ENCODE data around the gene NAB1. TPM values are rescaled to one million over a fixed set of nuclear protein-coding genes. Genes with fewer than 3 reads are reported as not detected.
"Not testable (repeated sequence)": the region's sequence is repeated elsewhere in the genome, so short reads cannot be mapped to it uniquely, and the experiment has no call there.

NAB1 gene
- total RNA-seq, 1 donor from 2014 or later, result 12.2 TPM

DNA sequence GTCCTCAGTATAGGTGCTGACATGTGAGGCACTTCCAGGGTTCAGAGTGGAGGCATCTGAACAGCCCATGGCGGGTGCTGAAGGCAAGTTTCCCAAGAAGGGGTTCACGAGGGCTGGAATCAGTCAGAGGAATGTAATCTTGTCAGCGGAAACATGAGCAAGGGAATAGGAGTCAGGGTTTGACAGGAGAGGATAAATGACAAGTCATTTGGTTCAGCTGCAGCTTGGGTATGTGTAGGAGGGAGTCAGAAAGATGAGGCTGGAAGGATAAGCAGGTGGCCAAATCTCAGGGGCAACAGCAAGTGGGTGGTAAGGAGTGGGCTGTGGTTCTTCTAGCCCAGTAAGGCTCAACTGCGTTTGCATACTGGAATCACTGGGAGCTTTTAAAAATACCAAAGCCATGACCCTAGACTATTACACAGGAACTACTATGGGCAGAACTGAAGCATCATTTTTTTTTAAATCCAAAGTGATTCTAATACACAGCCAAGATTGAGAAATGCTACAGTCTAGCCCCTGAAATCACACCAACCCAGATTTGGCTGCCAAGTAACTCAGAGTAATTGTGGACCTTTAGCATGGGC, 41.8 kb upstream of the NAB1 start:
- DNase-seq, result no peak
- Mint-ChIP-seq H3K27me3 (ENCODE audit: unreplicated experiment) (no peaks in the 10 kb centered on the region), H3K27ac (ENCODE audit: unreplicated experiment) (no peak overlapping the region), H3K9me3 (ENCODE audit: unreplicated experiment) (peaks cover 1% of the 10 kb centered on the region), H3K4me3 (ENCODE audit: unreplicated experiment) (no peak overlapping the region), H3K36me3 (ENCODE audit: unreplicated experiment) (peaks cover 5% of the 10 kb centered on the region), H3K4me1 (ENCODE audit: low read depth, unreplicated experiment) (no peaks in the 10 kb centered on the region)
- TF ChIP-seq, protein P1, sequence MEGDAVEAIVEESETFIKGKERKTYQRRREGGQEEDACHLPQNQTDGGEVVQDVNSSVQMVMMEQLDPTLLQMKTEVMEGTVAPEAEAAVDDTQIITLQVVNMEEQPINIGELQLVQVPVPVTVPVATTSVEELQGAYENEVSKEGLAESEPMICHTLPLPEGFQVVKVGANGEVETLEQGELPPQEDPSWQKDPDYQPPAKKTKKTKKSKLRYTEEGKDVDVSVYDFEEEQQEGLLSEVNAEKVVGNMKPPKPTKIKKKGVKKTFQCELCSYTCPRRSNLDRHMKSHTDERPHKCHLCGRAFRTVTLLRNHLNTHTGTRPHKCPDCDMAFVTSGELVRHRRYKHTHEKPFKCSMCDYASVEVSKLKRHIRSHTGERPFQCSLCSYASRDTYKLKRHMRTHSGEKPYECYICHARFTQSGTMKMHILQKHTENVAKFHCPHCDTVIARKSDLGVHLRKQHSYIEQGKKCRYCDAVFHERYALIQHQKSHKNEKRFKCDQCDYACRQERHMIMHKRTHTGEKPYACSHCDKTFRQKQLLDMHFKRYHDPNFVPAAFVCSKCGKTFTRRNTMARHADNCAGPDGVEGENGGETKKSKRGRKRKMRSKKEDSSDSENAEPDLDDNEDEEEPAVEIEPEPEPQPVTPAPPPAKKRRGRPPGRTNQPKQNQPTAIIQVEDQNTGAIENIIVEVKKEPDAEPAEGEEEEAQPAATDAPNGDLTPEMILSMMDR (IDR thresholded peaks at IDR 0.05; ENCODE audit: partially characterized antibody, unreplicated experiment), result no peak

DNA sequence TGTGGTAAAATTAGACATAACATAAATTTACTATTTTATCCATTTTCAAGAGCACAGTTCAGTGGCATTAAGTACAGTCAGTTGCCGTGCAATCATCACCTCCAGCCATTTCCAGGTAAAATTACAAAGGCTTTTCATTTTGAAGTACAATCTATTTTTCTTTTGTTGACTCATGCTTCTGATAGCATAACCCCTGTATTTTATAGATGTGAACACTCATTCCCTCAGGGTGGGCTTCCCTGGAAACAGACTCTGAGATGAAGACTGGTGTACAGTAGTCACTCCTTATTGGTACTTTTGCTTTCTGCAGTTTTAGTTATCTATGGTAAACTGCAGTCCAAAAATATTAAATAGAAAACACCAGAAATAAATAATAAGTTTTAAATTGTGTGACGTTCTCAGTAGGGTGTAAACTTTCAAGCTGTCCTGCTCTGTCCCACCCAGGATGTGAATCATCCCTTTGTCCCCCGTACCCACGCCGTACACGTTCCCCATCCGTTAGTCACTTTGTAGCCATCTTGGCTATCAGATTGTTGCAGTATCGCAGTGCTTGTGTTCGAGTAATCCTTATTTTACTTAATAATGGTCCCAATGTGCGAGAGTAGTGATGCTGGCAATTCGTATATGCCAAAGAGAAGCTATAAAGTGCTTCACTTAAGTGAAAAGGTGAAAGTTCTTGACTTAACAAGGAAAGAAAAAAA, 41.1 kb upstream of the NAB1 start:
- Mint-ChIP-seq H3K27ac (ENCODE audit: unreplicated experiment) (no peak overlapping the region), H3K36me3 (ENCODE audit: unreplicated experiment) (peaks cover 5% of the 10 kb centered on the region), H3K27me3 (ENCODE audit: unreplicated experiment) (no peaks in the 10 kb centered on the region), H3K9me3 (ENCODE audit: unreplicated experiment) (peaks cover 1% of the 10 kb centered on the region), H3K4me3 (ENCODE audit: unreplicated experiment) (no peak overlapping the region), H3K4me1 (ENCODE audit: low read depth, unreplicated experiment) (no peaks in the 10 kb centered on the region)
- DNase-seq, result no peak
- TF ChIP-seq, protein P1 (IDR thresholded peaks at IDR 0.05; ENCODE audit: partially characterized antibody, unreplicated experiment), result no peak

DNA sequence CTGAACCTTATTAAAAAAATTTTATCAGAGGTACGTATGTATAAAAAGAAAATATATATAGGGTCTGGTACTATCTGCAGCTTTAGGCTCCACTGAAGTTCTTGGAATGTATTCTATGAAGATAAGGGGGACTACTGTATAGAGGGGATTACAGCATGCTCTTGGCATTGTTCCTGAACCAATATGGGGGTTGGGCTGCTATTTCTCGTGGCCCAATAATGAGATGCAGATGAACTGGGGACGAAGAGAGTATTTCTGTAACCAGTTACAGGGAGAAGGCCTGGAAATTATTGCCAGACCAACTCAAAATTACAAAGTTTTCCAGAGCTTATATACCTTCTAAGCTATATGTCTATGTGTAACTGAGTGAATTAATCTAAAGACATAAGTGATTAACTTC, 40.0 kb upstream of the NAB1 start:
- not testable (repeated sequence) for H3K4me3 Mint-ChIP-seq (ENCODE audit: unreplicated experiment); H3K9me3 Mint-ChIP-seq (ENCODE audit: unreplicated experiment); H3K27ac Mint-ChIP-seq (ENCODE audit: unreplicated experiment); H3K4me1 Mint-ChIP-seq (ENCODE audit: low read depth, unreplicated experiment); H3K27me3 Mint-ChIP-seq (ENCODE audit: unreplicated experiment); DNase-seq; H3K36me3 Mint-ChIP-seq (ENCODE audit: unreplicated experiment)

DNA sequence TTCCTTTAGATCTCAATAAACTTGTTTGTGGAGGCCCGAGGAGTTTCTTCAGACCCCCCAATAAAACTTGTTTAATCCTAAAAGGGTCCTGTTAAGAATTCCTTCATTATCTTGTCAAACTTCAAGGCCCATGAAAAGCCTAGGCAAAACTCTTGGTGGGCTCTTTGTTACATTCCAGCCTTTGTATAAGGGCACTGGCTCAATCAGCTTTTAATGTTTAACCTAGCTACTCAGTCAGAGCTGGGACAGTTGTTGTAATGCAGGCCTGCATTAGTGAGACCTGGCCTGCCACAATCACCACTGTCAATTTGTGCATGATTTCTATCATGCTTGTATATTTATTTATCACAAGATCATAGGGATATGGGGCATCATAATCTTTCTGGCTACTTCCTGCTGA, 39.5 kb upstream of the NAB1 start:
- DNase-seq; H3K36me3 Mint-ChIP-seq (ENCODE audit: unreplicated experiment); H3K4me3 Mint-ChIP-seq (ENCODE audit: unreplicated experiment); H3K27me3 Mint-ChIP-seq (ENCODE audit: unreplicated experiment); H3K4me1 Mint-ChIP-seq (ENCODE audit: low read depth, unreplicated experiment); H3K27ac Mint-ChIP-seq (ENCODE audit: unreplicated experiment); H3K9me3 Mint-ChIP-seq (ENCODE audit: unreplicated experiment): not testable (repeated sequence)

DNA sequence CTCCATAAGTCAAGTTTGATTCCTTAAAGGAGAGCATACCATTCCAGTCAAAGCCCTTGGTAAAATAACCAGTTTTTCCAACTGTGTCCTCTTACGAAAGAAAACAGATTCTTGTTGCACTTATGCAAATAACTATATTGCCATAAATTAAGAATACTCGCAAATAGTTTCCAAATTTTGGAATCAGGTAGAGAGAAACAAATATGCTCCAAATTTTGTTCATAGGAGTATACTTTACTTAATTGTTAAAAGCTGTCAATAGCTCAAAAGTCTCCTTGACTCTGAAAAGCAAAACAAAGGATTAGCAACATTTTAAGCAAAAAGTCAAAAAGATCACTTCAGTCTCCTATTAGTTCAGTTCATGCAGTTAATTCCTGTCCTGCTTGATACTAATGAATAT, 38.4 kb upstream of the NAB1 start:
- not testable (repeated sequence) for H3K36me3 Mint-ChIP-seq (ENCODE audit: unreplicated experiment); H3K9me3 Mint-ChIP-seq (ENCODE audit: unreplicated experiment); DNase-seq; H3K27me3 Mint-ChIP-seq (ENCODE audit: unreplicated experiment); H3K4me3 Mint-ChIP-seq (ENCODE audit: unreplicated experiment); H3K4me1 Mint-ChIP-seq (ENCODE audit: low read depth, unreplicated experiment); H3K27ac Mint-ChIP-seq (ENCODE audit: unreplicated experiment)

DNA sequence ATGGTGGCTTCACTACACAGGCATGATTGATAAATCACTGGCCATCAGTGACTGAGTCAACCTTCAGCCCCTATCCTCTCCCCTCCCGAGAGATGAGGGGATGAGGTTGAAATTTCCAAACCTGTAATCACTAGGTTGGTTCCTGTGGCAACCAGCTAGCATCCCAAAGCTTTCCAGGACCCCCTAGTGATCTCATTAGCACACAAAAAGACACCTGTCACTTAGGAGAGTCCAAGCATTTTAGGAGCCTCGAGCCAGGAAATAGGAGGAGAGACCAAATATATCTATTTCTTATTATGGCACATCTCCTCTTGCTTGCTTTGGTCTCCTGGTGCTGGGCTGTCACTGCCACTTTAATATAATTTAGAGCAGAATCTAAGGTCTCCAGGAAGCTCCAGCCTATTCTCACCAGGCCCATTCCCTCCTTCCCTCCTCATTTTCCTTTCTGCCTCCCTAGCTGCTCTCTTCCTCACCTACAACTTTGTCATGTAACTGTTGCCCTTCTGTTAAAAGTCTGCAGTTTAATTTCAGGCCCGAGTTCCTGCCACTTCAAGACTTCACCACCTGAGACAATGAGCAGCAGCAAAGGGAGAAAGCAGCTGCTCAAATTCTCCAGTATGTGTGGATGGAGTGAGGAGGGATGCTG, 33.2 kb upstream of the NAB1 start:
- Mint-ChIP-seq H3K27ac (ENCODE audit: unreplicated experiment) (no peak overlapping the region), H3K9me3 (ENCODE audit: unreplicated experiment) (no peaks in the 10 kb centered on the region), H3K27me3 (ENCODE audit: unreplicated experiment) (no peaks in the 10 kb centered on the region), H3K36me3 (ENCODE audit: unreplicated experiment) (no peaks in the 10 kb centered on the region), H3K4me1 (ENCODE audit: low read depth, unreplicated experiment) (no peaks in the 10 kb centered on the region), H3K4me3 (ENCODE audit: unreplicated experiment) (no peak overlapping the region)
- no peak for DNase-seq
- TF ChIP-seq, protein P1 (IDR thresholded peaks at IDR 0.05; ENCODE audit: partially characterized antibody, unreplicated experiment), result no peak
